ENCODE results near the gene PTPRN2.

Gene PTPRN2

DNA sequence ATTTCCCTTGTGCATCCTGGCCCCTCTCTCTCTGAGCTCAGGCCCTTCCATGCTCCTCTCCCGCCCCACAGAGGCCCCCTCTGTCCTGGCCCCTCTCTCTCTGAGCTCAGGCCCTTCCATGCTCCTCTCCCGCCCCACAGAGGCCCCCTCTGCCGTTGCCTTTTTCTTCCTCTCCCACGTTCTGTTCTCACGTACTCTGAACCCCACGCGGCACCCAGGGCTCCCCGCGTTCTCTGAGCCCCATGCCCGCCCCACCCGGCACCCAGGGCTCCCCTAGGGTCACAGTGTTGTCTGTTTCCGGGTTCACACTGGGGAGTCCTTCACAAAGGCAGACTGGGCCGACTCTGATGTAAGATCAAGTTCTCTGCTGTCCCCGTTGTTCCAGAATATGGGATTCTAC lies 914.0 kb downstream of the PTPRN2 start:
- no peak for DNase-seq (ENCODE audit: low read depth)
- TF ChIP-seq, protein P1, sequence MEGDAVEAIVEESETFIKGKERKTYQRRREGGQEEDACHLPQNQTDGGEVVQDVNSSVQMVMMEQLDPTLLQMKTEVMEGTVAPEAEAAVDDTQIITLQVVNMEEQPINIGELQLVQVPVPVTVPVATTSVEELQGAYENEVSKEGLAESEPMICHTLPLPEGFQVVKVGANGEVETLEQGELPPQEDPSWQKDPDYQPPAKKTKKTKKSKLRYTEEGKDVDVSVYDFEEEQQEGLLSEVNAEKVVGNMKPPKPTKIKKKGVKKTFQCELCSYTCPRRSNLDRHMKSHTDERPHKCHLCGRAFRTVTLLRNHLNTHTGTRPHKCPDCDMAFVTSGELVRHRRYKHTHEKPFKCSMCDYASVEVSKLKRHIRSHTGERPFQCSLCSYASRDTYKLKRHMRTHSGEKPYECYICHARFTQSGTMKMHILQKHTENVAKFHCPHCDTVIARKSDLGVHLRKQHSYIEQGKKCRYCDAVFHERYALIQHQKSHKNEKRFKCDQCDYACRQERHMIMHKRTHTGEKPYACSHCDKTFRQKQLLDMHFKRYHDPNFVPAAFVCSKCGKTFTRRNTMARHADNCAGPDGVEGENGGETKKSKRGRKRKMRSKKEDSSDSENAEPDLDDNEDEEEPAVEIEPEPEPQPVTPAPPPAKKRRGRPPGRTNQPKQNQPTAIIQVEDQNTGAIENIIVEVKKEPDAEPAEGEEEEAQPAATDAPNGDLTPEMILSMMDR (conservative IDR thresholded peaks at IDR 0.05; ENCODE audit: low read depth, low read length) = no peak
- H3K4me3 ChIP-seq (ENCODE audit: low read depth, low read length) = no peak overlapping the region

DNA sequence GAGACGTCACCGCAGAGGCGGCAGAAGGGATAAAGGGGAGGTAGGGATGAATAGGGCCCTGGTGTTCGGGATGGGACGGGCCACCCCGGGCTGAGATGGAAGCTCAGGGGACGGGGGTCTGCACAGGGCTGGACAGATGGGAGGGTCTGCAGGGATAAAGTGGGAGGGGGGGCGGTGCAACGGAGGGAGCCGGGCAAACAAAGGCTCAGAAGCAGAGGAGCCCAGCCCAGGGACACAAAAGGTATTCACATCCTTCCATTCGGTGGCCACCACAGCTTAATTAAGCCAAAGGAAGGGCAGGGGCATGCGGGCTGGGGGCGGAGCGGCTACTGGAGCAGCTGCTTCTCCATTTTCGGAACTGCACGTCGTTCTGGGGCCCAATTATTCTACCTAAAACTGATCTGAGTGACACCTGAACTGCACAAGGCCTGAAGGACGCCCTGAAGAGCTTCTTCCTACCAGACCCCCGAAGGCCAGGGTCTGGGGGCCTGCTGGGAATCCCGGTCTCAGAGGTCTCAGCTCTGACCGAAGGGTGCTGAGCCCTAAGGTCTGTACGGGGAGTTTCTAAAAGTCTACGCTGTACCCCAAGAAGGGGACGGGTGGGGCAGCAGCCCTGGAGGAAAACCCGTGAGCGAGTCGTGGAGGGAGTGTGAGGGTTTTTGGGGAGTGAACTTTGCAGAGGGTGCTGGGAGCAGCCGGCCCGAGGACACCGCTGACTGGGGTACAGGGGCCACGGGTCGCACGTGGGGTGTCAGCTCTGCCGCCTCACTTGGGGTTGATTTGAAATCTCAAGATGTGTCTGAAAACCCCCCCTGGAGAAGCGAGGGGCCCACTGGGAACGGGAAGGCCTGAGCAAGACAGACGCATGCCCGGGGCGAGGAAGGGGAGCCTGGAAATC lies 916.0 kb downstream of the PTPRN2 start:
- TF ChIP-seq, protein P1 (conservative IDR thresholded peaks at IDR 0.05; ENCODE audit: low read depth, low read length) = no peak
- no peak for DNase-seq (ENCODE audit: low read depth)
- no peak overlapping the region for H3K4me3 ChIP-seq (ENCODE audit: low read depth, low read length)

DNA sequence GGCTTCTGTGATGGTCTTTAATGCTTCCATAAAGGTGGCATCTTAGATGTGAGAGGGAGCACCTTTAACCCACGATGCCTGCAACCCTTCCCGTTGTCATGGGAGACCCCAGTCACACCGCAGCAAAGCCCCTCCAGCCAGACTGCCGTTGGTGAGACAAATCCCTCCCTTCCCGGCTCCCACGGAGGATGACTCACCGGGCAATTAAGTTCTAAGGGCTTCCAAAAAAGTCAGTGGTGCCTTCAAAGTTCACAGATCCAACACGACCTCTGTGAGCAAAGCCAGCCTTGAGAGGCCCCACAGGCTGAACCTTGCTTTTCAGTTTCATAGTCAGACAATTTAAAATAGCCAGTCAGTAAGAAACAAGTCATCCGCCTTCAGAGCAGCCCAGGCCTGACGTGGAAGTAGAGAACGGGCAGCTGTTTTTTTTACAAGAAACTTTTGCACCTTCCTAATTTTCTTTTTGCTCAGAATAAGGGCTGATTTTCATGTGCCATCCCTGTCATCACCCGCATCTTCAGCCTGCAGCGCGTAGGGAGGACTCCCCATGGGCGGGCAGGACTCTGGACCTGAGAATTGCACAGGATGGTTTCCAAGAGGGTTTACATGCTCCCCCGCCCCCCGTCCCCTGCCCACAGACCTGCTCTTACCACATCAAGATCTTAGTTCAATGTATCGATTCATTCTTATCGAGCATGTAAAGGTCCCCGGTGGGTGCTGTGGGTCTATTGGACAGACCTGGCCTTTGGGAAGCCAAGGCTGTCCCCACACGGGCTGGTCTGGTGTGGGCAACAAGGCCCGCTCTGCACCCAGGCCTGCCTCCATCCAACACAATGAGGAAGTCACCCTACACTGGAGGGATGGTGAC lies 916.9 kb downstream of the PTPRN2 start:
- peak; percentile 10 for DNase-seq (ENCODE audit: low read depth)
- TF ChIP-seq, protein P1 (conservative IDR thresholded peaks at IDR 0.05; ENCODE audit: low read depth, low read length) = no peak
- no peak overlapping the region for H3K4me3 ChIP-seq (ENCODE audit: low read depth, low read length)

DNA sequence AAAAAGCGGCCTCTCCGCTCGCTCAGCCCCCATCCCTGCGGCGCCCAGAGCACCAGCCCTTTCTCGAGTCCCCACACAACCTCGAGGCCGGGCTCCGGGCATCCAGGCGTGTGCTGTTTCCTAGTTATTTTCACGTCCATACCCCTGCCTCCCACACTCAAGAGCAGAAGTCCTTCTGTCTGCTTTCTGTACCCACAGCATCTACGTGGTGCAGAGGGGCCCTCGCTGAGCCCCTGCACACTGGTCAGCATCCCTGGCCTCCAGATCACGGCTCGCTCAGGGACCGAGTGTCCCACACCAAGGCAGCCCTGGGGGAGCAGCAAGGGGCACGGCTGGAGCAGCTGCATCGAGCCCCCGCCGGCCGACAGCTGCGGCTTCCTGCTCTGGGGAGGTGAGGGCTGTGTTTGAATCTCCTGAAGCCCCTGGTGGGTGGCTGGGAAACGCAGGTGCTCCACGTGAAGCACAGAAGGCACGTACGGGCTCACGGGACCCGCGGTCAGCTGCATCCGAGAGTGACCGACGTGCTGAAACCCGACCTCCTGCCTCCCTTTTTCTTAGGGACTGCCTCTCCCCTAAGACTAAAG lies 917.8 kb downstream of the PTPRN2 start:
- H3K4me3 ChIP-seq (ENCODE audit: low read depth, low read length) = no peak overlapping the region
- TF ChIP-seq, protein P1 (conservative IDR thresholded peaks at IDR 0.05; ENCODE audit: low read depth, low read length) = no peak
- DNase-seq (ENCODE audit: low read depth) = peak; percentile 23

DNA sequence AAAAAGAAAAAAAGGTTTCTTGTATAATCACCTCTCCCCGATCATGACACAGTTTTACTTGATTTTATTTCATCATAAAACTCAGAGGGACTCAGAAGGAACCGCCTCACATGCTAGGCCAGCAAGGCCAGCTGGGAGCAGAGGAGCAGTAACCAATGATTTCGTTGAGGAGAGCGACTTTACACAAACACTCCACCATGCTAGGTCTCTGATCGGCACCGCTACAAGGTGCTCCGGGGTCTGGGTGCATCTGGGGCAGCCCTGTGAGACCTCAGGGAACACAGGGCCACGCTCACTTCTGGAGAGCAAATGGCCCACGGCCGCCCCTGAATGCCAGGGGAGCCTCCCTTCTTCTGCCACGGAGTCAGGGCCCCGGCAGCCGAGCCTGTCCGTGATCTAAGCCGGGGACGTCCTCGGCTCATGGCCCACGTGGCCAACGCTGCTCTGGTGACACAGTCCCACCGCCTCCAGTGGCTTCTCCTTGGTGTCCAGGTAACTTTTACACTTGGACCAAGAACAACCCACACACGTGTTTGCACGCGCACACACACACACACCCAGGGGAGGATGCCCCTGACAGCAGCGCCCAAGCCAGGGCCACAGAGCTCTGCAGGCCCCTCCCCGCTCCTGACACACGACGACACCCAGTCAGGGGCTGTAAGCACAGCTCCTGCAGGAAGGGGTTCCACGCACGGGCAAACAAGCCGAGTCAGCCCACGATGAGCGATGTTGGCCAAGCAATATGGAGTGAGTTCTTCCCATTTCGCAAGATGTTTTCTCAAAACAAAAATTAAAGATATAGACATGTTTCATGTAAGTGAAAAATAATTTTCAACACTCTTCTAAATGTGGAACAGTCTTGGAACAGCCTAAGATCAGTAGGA lies 918.5 kb downstream of the PTPRN2 start:
- TF ChIP-seq, protein P1 (conservative IDR thresholded peaks at IDR 0.05; ENCODE audit: low read depth, low read length) = no peak
- H3K4me3 ChIP-seq (ENCODE audit: low read depth, low read length) = no peak overlapping the region
- no peak for DNase-seq (ENCODE audit: low read depth)

DNA sequence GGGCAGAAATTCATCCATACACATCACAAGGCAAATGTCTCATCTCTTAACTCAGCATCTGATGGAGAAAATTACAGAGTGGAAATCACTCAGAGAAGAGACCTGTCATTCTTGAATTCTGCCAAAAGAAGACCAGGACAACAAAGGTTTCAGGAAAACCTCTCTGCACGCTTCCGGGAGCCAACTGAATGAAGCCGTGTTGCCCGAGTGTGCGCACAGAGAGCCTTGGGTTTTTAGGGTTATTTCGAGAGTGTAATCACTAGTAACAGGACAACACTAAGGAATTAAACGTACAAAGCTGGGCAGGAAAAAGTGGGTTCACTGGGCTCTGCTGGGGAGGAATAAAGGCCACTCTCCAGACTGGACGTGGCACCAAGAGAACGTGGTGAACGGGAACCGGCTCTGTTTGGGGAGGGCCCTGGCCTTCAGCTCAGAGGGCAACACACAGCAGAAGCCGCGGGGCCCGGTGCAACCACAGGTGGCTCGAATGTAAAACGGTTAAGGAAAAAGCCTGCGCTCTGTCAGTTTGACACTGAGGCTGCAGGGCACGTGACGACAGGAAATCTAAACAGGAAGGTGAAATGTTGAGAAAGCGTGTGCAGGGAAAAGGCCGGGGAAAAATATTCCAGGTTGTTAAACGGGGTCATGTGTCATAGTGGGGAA lies 919.3 kb downstream of the PTPRN2 start:
- H3K4me3 ChIP-seq (ENCODE audit: low read depth, low read length) = no peak overlapping the region
- no peak for DNase-seq (ENCODE audit: low read depth)
- TF ChIP-seq, protein P1 (conservative IDR thresholded peaks at IDR 0.05; ENCODE audit: low read depth, low read length) = no peak

Data from choroid plexus epithelial cell (primary cell).